Fibroblast of skin of left biceps (primary cell): ENCODE measurements around the gene LRRC49.
"Not testable (repeated sequence)": the region's sequence is repeated elsewhere in the genome, so short reads cannot be mapped to it uniquely, and the experiment has no call there.

Experiments
- DNase-seq, 2 experiments: peaks; one replicate each; pipeline ENCODE4 v3.0.0-alpha.2; 2013; ENCODE audit warnings: low read depth in 2 of 2

LRRC49 gene

GRCh38 chr15:70892002-70892911, at the start of gene LRRC49, which contains the start of gene THAP10:
TSS of gene LRRC49 (plus strand) at chr15:70892826. CDS start at chr15:70892895, 69 bp downstream.
TSS of gene THAP10 (minus strand) at chr15:70892433. CDS start at chr15:70892272, 161 bp downstream.
- DNase-seq = peak; percentile 88 to 90

- DNase-seq = no peak
Measured at GRCh38 chr15:70845602-70846360, 46.8 kb upstream of the LRRC49 start.

GRCh38 chr15:70851889-70852288, 40.7 kb upstream of the LRRC49 start:
- DNase-seq = no peak

- no peak for DNase-seq
Measured at GRCh38 chr15:70852501-70853317, 39.9 kb upstream of the LRRC49 start.

GRCh38 chr15:70853318-70853972, 39.2 kb upstream of the LRRC49 start:
- DNase-seq = no peak

GRCh38 chr15:70853973-70854665, 38.5 kb upstream of the LRRC49 start, which contains the start of gene LARP6:
TSS of gene LARP6 (minus strand) at chr15:70854157. CDS start at chr15:70854088, 69 bp downstream.
- no peak for DNase-seq

GRCh38 chr15:70854666-70854976, 38.0 kb upstream of the LRRC49 start:
- DNase-seq = no peak

GRCh38 chr15:70855764-70856163, 36.9 kb upstream of the LRRC49 start:
- no peak for DNase-seq

- DNase-seq = peak in 1 of 2 experiments; percentile 68
Measured at GRCh38 chr15:70856177-70856883, 36.3 kb upstream of the LRRC49 start.

- DNase-seq = peak; percentile 99
Measured at GRCh38 chr15:70856884-70857561, 35.6 kb upstream of the LRRC49 start.

- no peak for DNase-seq
Measured at GRCh38 chr15:70857562-70858285, 34.9 kb upstream of the LRRC49 start.

- not testable (repeated sequence) for DNase-seq
Measured at GRCh38 chr15:70858614-70859321, 33.9 kb upstream of the LRRC49 start.

GRCh38 chr15:70859322-70859908, 33.2 kb upstream of the LRRC49 start:
- DNase-seq = no peak

- DNase-seq = no peak
Measured at GRCh38 chr15:70859998-70860397, 32.6 kb upstream of the LRRC49 start.

GRCh38 chr15:70863450-70864218, 29.0 kb upstream of the LRRC49 start:
- DNase-seq = no peak

- no peak for DNase-seq
Measured at GRCh38 chr15:70866982-70867641, 25.5 kb upstream of the LRRC49 start.
